HT-29 (cell line): ENCODE measurements around the gene EXOSC1. TPM values are rescaled to one million over a fixed set of nuclear protein-coding genes. Genes with fewer than 3 reads are reported as not detected.
"Not testable (repeated sequence)": the region's sequence is repeated elsewhere in the genome, so short reads cannot be mapped to it uniquely, and the experiment has no call there.

ENCODE experiments used
- DNase-seq: peaks from one replicate; pipeline ENCODE4 v3.0.0-alpha.2; 2015; ENCODE audit warnings: low spot score
- total RNA-seq: library from RNA; depleted of rRNA; stranded (reverse); fragments of >200 nt; shearing (Covaris generic); gene quantifications from 2 replicates; pipeline ENCODE4 v1.2.3, GENCODE V29; 2014

EXOSC1 gene
- total RNA-seq, 1 experiment from 2014 or later, result 35.6 TPM

- no peak for DNase-seq
Measured at GRCh38 chr10:97459111-97459510, 13.3 kb upstream of the EXOSC1 start.

- DNase-seq, result no peak
Measured at GRCh38 chr10:97456686-97457065, 10.9 kb upstream of the EXOSC1 start.

- no peak for DNase-seq
Measured at GRCh38 chr10:97456034-97456685, 10.4 kb upstream of the EXOSC1 start.

- peak; percentile 24 for DNase-seq
Measured at GRCh38 chr10:97454330-97455036, 8.7 kb upstream of the EXOSC1 start.

GRCh38 chr10:97452352-97452751 is 6.5 kb upstream of the EXOSC1 start:
- no peak for DNase-seq

- DNase-seq, result no peak
Measured at GRCh38 chr10:97451605-97452004, 5.8 kb upstream of the EXOSC1 start.

- DNase-seq, result no peak
Measured at GRCh38 chr10:97450828-97451227, 5.0 kb upstream of the EXOSC1 start.

GRCh38 chr10:97445357-97445721 is 467 bp downstream of the EXOSC1 start:
- no peak for DNase-seq

GRCh38 chr10:97444212-97444611 is 1.6 kb downstream of the EXOSC1 start:
- DNase-seq, result no peak

GRCh38 chr10:97442277-97442676 is 3.5 kb downstream of the EXOSC1 start:
- DNase-seq, result no peak

GRCh38 chr10:97435211-97435610 is 10.6 kb downstream of the EXOSC1 start:
- no peak for DNase-seq

GRCh38 chr10:97434557-97434956 is 11.2 kb downstream of the EXOSC1 start:
- no peak for DNase-seq

GRCh38 chr10:97434055-97434454 is 11.8 kb downstream of the EXOSC1 start:
- peak; percentile 16 for DNase-seq

- no peak for DNase-seq
Measured at GRCh38 chr10:97428572-97428981, 17.2 kb downstream of the EXOSC1 start.

- peak; percentile 79 for DNase-seq
Measured at GRCh38 chr10:97427571-97428179, 18.1 kb downstream of the EXOSC1 start.

GRCh38 chr10:97426776-97427570 is 18.8 kb downstream of the EXOSC1 start:
- DNase-seq, result peak; percentile 62

GRCh38 chr10:97425964-97426775 is 19.6 kb downstream of the EXOSC1 start, which contains the start of gene PGAM1:
Gene PGAM1 (plus strand): TSS chr10:97426191. CDS start chr10:97426308, 117 bp downstream.
- peak; percentile 98 for DNase-seq

- DNase-seq, result not testable (repeated sequence)
Measured at GRCh38 chr10:97423757-97424098, 22.1 kb downstream of the EXOSC1 start.

- DNase-seq, result no peak
Measured at GRCh38 chr10:97416565-97416964, 29.2 kb downstream of the EXOSC1 start.

- no peak for DNase-seq
Measured at GRCh38 chr10:97412891-97413304, 32.9 kb downstream of the EXOSC1 start.

GRCh38 chr10:97411406-97411805 is 34.4 kb downstream of the EXOSC1 start:
- no peak for DNase-seq
